Measurements from ENCODE around the gene TNFSF12. TPM values are rescaled to one million over a fixed set of nuclear protein-coding genes. Genes with fewer than 3 reads are reported as not detected.
A peak's percentile ranks its signal among the peaks of the same experiment; 100 is the strongest.

TNFSF12 gene
- polyA plus RNA-seq, 3 donors = 25.7 to 30.1 (median 28.2) TPM

DNA sequence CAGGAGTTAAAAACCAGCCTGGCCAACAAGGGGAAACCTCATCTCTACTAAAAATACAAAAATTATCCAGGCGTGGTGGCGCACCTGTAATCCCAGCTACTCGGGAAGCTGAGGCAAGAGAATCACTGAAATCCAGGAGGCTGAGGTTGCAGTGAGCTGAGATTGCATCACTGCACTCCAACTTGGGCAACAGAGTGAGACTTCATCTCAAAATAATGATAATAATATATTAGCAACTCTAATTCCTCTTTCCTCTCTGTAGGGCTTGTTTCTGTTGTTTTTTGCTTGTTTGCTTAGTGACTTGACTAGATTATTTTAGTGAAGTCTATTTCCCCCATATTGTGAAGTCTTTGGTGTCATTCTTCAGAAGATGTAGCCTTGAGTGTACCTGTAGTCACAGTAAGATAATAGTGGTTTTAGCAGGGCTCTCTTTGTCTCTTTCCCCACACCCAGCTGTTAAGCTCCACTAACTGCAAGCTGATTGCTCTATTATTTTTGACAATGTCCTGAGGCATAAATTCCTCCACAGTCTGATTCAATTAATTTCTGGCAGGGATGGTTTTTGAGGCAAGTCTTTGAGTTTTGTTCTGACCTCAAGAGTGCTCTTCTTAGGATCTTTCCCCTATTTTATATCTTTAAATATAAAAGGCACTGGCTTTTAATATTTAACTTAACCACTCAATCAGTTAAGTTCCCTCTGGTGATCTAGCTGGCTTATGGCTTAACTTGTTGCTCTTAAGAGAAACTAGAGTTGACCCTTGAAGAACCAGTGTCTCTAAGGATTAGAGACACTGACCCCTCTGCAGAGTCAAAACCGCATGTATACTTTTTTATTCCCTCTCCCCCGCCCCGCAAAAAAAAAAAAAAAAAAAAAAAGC is 18.6 kb upstream of the TNFSF12 start:
- DNase-seq = no peak

DNA sequence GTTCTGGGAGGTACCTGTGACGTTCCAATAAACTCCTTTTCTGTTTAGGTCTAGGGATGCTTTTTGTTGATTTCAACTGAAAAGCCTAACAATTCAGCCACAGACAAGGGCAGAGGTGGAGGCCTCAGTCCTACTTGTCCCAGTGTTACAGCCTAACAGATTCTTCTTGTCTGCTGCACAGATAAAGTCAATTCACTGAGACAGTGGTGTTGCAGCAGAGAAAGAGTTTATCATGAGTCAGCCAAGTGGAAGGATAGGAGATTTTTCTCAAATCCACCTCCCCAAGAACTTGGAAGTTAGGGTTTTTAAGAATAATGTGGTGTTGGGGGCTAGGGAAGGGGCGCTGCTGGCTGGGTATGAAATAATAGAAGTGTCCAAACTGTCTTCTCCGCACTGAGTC is 10.8 kb upstream of the TNFSF12 start:
- DNase-seq = no peak

- no peak for DNase-seq
Observed at GRCh38 chr17:7538891-7539545, 9.8 kb upstream of the TNFSF12 start.

DNA sequence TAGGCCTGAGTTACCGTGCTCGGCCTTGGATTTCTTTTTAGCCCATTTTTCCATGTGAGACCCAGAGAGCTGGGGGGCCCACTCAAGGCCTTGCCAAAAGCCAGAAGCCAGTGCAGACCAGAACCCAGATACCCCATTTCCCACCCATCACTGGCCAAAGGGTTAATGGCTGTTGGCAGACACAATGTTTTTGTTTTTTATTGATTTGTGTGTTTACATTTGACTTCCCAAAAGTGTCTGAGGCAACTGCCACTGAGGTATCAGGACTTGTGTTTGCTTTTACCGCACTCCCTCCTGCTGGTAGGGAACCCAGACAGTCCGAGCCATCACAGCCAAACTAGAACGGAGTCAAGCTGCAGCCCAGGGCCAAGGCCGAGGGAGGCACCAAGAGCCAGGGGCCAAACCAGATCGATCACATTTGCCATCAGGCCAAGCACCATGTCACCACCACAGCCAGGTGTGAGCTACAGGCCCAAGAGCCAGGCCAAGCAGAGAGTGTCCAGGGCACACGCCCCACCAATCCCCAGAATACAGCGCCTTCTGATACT is 7.7 kb upstream of the TNFSF12 start:
- DNase-seq = no peak

DNA sequence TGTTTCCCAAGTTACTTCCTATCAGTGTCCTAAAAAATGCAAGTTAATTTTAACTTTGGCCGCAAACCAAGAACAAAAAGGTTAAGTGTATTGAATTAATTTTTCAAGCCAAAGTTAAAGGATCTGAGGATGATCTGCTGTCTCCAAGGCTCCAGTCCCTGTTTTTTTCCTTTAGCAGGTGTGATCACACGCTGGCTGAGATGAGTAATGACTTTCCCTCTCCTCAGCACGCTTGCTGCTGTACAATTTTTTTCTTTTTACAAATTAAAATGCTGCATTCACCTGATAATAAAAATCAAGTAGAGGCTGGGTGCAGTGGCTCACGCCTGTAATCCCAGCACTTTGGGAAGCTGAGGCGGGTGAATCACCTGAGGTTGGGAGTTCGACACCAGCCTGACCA is 3.9 kb upstream of the TNFSF12 start:
- DNase-seq = no peak

DNA sequence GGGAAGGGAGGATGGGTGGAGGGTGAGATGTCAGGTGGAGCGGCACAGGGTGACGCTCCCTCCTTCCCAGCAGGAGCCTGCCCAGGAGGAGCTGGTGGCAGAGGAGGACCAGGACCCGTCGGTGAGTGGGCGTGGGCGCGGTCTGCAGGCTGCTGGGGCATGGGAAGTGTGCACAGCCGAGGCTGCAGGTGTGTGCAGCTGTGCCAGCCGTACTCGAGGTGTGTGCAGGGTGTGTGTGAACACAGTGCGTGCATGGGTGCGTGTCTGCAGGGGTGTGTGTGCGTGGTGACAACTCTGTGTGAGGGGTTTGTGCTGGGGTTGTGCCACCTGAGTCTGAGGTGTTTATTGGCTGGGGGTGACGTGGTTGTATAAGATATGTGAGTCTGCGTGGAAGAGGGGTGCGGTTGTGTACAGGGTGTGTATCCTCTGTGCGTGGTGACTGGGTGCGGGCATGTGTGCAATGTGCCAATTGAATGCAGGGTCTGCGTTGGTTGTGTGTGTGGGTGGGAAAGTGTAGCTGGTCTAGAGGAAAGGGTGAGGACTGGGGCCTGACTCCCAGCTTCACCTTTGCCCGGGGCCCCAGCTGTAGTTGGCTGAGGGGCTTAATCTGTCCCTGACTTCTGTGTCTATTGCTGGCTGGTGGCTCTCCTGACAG is 670 bp downstream of the TNFSF12 start:
- DNase-seq = no peak

GRCh38 chr17:7550344-7550743 is 1.5 kb downstream of the TNFSF12 start:
- no peak for DNase-seq

- DNase-seq = no peak
Observed at GRCh38 chr17:7551396-7551795, 2.5 kb downstream of the TNFSF12 start.

DNA sequence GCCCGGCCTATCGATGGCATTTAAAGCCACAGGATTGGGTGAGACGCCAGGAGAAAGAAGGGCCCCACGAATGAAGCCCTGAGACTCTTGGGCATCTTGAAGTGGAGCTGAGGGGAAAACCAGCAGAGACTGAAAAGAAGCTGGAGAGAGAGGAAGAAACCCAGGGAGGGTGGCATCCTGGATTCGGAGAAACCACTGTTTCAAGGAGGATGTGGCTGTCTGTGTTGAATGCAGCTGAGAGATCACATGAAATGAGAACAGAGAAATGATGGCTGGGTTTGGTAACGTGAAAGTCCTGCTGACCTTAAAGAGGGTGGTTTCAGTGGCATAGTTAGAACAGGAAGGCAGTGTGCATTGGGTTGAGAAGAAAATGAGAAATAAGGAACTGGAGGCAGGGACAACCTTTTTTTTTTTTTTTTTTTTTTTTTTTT is 3.8 kb downstream of the TNFSF12 start:
- DNase-seq = no peak

GRCh38 chr17:7553356-7553755 is 4.5 kb downstream of the TNFSF12 start:
- no peak for DNase-seq

- no peak for DNase-seq
Observed at GRCh38 chr17:7555320-7555948, 6.6 kb downstream of the TNFSF12 start.

DNA sequence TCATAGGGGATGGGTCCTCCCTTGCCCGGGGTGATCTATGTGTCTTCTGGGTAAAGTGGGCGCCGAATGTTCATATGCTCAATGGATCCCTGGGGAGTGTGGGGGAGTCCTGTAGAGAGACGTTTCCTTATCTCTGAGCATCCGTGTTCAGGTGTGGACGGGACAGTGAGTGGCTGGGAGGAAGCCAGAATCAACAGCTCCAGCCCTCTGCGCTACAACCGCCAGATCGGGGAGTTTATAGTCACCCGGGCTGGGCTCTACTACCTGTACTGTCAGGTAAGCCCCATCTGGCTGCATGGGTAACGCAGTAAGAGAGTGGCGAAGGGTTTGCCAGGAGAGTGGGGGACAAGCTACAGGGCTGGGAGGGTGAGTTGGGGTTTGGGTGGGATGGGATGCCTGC is 7.8 kb downstream of the TNFSF12 start:
- no peak for DNase-seq

DNA sequence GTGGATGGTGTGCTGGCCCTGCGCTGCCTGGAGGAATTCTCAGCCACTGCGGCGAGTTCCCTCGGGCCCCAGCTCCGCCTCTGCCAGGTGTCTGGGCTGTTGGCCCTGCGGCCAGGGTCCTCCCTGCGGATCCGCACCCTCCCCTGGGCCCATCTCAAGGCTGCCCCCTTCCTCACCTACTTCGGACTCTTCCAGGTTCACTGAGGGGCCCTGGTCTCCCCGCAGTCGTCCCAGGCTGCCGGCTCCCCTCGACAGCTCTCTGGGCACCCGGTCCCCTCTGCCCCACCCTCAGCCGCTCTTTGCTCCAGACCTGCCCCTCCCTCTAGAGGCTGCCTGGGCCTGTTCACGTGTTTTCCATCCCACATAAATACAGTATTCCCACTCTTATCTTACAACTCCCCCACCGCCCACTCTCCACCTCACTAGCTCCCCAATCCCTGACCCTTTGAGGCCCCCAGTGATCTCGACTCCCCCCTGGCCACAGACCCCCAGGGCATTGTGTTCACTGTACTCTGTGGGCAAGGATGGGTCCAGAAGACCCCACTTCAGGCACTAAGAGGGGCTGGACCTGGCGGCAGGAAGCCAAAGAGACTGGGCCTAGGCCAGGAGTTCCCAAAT is 8.4 kb downstream of the TNFSF12 start:
- DNase-seq = no peak

GRCh38 chr17:7557775-7558543 is 9.1 kb downstream of the TNFSF12 start:
- peak; percentile 76 for DNase-seq

DNA sequence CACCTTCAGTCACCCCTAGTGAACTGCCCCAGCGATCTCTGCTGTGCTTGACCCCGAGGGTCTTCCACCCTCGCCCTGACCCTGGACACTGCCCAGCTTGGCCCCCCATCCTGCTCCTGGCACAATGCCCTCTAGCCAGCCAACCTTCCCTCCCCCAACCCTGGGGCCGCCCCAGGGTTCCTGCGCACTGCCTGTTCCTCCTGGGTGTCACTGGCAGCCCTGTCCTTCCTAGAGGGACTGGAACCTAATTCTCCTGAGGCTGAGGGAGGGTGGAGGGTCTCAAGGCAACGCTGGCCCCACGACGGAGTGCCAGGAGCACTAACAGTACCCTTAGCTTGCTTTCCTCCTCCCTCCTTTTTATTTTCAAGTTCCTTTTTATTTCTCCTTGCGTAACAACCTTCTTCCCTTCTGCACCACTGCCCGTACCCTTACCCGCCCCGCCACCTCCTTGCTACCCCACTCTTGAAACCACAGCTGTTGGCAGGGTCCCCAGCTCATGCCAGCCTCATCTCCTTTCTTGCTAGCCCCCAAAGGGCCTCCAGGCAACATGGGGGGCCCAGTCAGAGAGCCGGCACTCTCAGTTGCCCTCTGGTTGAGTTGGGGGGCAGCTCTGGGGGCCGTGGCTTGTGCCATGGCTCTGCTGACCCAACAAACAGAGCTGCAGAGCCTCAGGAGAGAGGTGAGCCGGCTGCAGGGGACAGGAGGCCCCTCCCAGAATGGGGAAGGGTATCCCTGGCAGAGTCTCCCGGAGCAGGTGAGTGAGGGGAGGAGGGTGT is 9.9 kb downstream of the TNFSF12 start, which contains the start of gene TNFSF13:
TNFSF13 (plus strand) TSS at position 207 of the 776 bp plus-strand sequence; CDS start at position 497, 290 bp downstream.
- no peak for DNase-seq

- DNase-seq = no peak
Observed at GRCh38 chr17:7559320-7560171, 10.7 kb downstream of the TNFSF12 start.

DNA sequence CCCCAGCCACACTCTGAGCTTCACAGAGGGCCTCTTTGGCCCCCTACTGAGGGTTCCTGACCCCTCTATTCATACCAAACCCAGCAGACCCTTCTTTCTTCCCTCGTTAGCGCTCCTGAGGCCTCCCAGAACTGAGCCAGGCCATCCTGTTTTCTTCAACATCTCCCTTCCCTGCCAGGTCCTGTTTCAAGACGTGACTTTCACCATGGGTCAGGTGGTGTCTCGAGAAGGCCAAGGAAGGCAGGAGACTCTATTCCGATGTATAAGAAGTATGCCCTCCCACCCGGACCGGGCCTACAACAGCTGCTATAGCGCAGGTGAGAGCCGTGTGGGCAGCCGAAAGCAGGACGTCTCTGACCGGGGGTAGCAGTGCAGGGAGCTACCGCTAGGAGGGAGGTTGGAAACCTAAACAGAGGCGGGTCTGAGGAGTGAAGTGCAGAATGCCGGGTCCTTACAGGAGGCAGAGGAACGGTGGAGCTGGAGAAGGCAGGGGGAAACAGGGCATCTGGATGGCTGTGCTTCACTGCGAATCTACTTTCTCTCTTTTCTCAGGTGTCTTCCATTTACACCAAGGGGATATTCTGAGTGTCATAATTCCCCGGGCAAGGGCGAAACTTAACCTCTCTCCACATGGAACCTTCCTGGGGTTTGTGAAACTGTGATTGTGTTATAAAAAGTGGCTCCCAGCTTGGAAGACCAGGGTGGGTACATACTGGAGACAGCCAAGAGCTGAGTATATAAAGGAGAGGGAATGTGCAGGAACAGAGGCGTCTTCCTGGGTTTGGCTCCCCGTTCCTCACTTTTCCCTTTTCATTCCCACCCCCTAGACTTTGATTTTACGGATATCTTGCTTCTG is 11.5 kb downstream of the TNFSF12 start:
- DNase-seq = peak; percentile 74

Measured in renal pelvis (tissue), 4 donors.